BLaER1 (cell line): ENCODE measurements around the gene CCDC6.
"Not testable (repeated sequence)": the region's sequence is repeated elsewhere in the genome, so short reads cannot be mapped to it uniquely, and the experiment has no call there.

Experiments
- H3K27ac ChIP-seq: shearing (Covaris generic); formaldehyde crosslinking; 2 replicates; pipeline ENCODE4 v1.8.1; 2022
- H3K27me3 ChIP-seq: shearing (Covaris generic); formaldehyde crosslinking; 2 replicates; pipeline ENCODE4 v1.8.1; 2022
- H3K36me3 ChIP-seq: shearing (Covaris generic); formaldehyde crosslinking; 2 replicates; pipeline ENCODE4 v1.8.1; 2022
- H3K4me1 ChIP-seq: shearing (Covaris generic); formaldehyde crosslinking; 2 replicates; pipeline ENCODE4 v1.8.1; 2022
- H3K4me2 ChIP-seq: shearing (Covaris generic); formaldehyde crosslinking; 2 replicates; pipeline ENCODE4 v1.8.1; 2022
- H3K4me3 ChIP-seq: shearing (Covaris generic); formaldehyde crosslinking; 2 replicates; pipeline ENCODE4 v1.8.1; 2022
- H3K9ac ChIP-seq: shearing (Covaris generic); formaldehyde crosslinking; 2 replicates; pipeline ENCODE4 v1.8.1; 2022
- H3K9me3 ChIP-seq: shearing (Covaris generic); formaldehyde crosslinking; 2 replicates; pipeline ENCODE4 v1.8.1; 2022
- H4K20me1 ChIP-seq: shearing (Covaris generic); formaldehyde crosslinking; 2 replicates; pipeline ENCODE4 v1.8.1; 2022
- Cebpa-rat ChIP-seq: shearing (Covaris generic); IDR thresholded peaks from 2 replicates; pipeline ENCODE4 v1.8.1; 2022

CCDC6 gene

DNA sequence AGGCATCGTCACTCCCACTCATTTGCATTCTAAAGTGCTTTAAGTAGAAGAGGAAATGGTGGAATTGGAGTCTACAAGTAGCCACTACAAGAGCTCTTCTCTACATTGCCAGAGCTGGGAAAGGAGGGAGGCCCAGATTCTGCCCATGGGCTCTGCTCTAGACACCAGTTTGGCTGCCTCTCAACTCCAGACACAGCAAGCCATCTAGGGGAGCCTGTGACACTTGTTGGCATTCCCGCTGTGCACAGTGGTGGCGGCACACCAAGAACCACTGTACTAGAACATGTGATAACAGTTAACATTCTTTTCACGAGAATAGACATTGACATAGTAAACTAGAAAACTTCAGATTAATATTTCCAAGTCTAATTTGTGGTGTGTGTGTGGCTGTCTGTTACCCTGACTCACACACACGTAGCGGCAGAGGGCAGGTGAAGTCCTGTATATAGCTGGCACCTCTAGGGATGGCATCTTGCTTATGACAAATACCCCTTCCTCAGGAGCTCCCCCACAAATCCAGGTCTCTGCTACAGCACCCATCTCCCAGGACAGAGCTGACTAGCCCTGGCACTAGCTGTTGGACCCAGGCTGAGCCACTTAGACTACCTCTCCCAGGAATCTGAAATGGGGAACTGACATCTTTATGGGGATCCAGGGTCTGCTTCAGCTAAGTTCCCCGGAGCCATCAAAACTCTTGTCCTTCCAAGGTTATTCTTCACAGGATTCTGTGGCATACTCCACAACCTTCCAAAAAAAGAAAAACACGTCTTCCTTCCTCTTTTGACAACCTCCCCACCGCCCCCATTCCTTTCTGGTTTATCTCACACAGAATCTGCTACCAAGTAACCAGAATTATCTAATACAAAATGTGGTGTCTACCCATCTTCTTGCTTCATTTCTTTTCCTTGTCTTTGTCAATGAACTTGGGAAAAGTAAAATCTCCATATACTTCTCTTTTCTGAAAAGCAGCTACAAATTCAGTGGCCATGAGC, 98.4 kb downstream of the CCDC6 start:
- Histone ChIP-seq H3K4me1 (peaks cover 11% of the 10 kb centered on the region), H3K9ac (no peak overlapping the region), H3K9me3 (no peaks in the 10 kb centered on the region), H4K20me1 (0 out of 2 replicates have a peak, but pooled peaks cover 4% of the 10 kb centered on the region), H3K27me3 (no peaks in the 10 kb centered on the region), H3K36me3 (peaks cover 100% of the 10 kb centered on the region), H3K27ac (no peak overlapping the region), H3K4me2 (peak overlapping the region; percentile 9; the same call in 1 of the 2 replicates), H3K4me3 (no peak overlapping the region)
- TF ChIP-seq Cebpa-rat, result no peak

DNA sequence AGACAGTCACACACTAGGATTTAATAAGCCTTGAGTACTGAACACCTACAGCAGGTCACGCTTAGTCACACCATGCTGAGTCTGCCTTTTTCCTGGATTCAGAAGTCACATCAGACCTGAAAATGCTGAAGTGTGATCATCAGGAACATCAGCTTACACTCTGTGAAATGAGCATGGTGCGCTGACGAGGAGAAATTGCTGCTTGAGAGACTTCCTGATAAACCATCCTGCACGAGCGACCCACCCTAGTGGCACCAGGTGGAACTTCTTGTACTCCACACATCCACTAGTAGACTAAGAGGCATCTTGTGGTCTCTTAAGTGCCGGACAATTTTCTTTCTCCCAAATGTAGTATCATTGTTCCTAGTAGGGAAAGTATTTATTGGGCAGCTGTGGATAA, 101.3 kb downstream of the CCDC6 start:
- H3K9me3 ChIP-seq, result no peaks in the 10 kb centered on the region
- H3K4me3 ChIP-seq, result no peak overlapping the region
- peaks cover 19% of the 10 kb centered on the region for H3K4me1 ChIP-seq
- H3K27me3 ChIP-seq, result no peaks in the 10 kb centered on the region
- H4K20me1 ChIP-seq, result 0 out of 2 replicates have a peak, but pooled peaks cover 1% of the 10 kb centered on the region
- no peak overlapping the region for H3K9ac ChIP-seq
- no peak for TF ChIP-seq Cebpa-rat
- H3K27ac ChIP-seq, result no peak overlapping the region
- H3K36me3 ChIP-seq, result peaks cover 88% of the 10 kb centered on the region
- no peak overlapping the region for H3K4me2 ChIP-seq

DNA sequence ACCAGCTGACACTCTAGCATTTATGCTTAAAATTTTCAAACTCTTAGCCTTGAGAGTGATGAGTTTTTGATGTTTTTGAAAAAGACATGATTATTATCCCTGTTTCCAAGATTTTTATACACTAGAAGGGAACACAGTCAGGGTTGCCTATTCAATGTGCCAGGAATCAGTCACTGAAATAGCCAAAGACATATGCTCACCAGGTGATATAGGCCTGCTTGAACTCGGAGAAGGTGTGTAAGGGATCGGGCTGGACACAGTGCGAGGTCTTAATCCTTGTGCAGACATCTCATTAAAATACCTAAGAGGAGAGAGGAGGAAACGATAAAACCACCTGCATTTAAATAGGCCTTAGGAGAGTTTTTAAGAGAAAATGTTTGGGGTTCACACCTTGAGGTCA, 102.1 kb downstream of the CCDC6 start:
- H3K36me3 ChIP-seq, result peaks cover 88% of the 10 kb centered on the region

DNA sequence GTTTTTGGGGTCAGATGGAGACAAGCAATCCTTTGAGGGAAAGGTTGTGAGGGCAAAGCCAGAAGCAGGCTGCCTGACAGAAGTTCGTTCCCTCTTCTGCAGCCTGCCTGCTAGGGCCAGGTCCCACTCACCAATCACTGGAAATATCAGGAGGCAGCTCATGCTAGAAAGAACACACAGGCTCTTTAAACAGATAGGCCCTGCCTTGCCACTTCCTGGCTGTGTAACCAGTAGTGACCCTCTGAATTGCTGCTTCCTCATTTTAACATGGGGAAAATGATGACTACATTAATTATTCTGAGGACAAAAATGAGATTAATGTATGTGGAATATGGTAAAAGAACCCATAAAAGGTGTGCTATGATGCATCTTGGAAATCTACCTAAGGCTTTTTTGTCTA, 102.6 kb downstream of the CCDC6 start:
- peaks cover 88% of the 10 kb centered on the region for H3K36me3 ChIP-seq
- no peak for TF ChIP-seq Cebpa-rat
- no peaks in the 10 kb centered on the region for H3K9me3 ChIP-seq
- H3K4me2 ChIP-seq, result no peak overlapping the region
- H3K9ac ChIP-seq, result no peak overlapping the region
- H3K4me3 ChIP-seq, result no peak overlapping the region
- H4K20me1 ChIP-seq, result peaks cover 6% of the 10 kb centered on the region; the same call in 1 of the 2 replicates
- H3K27ac ChIP-seq, result 0 out of 2 replicates have a peak overlapping the region, but pooled peaks have one; percentile 4
- H3K27me3 ChIP-seq, result no peaks in the 10 kb centered on the region
- peaks cover 15% of the 10 kb centered on the region for H3K4me1 ChIP-seq

More for the DNA sequence above, 102.1 kb downstream of the CCDC6 start:
- Histone ChIP-seq H3K27me3 (no peaks in the 10 kb centered on the region), H3K4me1 (peaks cover 19% of the 10 kb centered on the region), H3K27ac (no peak overlapping the region), H3K4me3 (no peak overlapping the region), H3K9me3 (no peaks in the 10 kb centered on the region), H4K20me1 (peaks cover 6% of the 10 kb centered on the region; the same call in 1 of the 2 replicates), H3K9ac (no peak overlapping the region), H3K4me2 (no peak overlapping the region)
- TF ChIP-seq Cebpa-rat, result no peak

DNA sequence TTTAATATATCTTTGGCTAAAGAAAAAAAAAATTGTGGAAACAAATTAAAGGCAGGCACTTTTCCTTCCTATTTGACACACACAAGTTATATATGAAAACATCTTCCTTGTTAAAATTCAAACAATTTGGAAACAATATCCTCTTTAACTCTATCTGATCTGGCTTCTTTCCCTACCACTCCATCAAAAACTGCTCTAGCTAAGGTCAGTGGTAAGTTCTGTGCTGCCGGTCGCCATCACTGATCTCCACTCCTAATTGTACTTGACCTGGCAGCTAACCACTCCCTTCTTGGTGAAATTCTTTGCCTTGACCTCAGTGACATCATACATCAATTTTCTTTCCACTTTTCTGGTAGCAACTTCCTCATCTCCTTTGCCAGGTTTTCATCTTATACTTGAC, 105.2 kb downstream of the CCDC6 start:
- Histone ChIP-seq H3K4me1 (peaks cover 8% of the 10 kb centered on the region; the same call in 1 of the 2 replicates), H3K4me3 (no peak overlapping the region), H4K20me1 (peaks cover 6% of the 10 kb centered on the region; the same call in 1 of the 2 replicates), H3K27me3 (no peaks in the 10 kb centered on the region), H3K27ac (no peak overlapping the region), H3K9me3 (peaks cover 10% of the 10 kb centered on the region), H3K36me3 (peaks cover 88% of the 10 kb centered on the region), H3K4me2 (no peak overlapping the region), H3K9ac (no peak overlapping the region)
- no peak for TF ChIP-seq Cebpa-rat

DNA sequence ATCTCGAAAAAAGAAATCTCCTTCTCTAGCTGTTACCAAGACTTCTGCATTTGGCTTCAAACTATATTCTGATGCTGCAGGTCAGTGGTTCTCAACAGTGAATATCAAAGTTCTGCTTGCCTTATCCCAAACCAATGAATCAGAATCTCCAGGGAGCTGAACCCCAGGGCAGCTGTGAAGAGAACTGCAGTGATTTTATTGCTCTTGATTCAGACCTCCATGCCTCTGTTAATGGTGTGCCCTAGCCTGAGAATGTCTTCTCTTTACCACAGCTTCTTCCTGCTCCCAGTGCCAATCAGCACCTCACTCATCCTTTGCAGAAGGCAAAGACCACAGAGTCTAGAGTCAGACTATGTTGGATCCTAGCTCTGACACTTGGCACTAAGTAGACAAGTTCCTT, 106.9 kb downstream of the CCDC6 start:
- Histone ChIP-seq H3K27ac (no peak overlapping the region), H3K4me3 (no peak overlapping the region), H3K9me3 (peaks cover 10% of the 10 kb centered on the region), H3K9ac (no peak overlapping the region), H3K27me3 (no peaks in the 10 kb centered on the region), H4K20me1 (peaks cover 6% of the 10 kb centered on the region; the same call in 1 of the 2 replicates), H3K36me3 (peaks cover 85% of the 10 kb centered on the region), H3K4me1 (peaks cover 8% of the 10 kb centered on the region; the same call in 1 of the 2 replicates), H3K4me2 (no peak overlapping the region)
- TF ChIP-seq Cebpa-rat, result no peak

DNA sequence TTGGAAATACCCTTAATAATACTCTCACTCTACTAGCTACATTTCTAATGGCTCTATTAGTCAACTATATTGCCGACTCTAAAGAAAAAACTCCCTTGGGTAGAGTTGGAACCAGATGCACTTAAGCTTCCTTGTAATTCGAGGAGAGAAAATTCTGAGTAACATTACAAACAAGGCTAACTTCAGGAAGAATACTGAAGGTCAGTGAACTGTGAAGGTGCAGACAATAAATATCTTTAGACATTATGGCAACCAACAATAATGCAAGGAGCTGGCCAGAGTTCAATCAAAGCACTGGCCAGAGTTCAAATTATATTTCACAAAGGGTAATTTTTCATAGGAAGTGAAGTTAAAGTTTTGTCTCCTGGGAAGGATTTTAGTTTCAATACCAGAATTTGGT, 112.4 kb downstream of the CCDC6 start:
- peaks cover 10% of the 10 kb centered on the region for H3K9me3 ChIP-seq
- H3K4me2 ChIP-seq, result no peak overlapping the region
- H3K27me3 ChIP-seq, result no peaks in the 10 kb centered on the region
- H3K27ac ChIP-seq, result no peak overlapping the region
- peaks cover 88% of the 10 kb centered on the region for H3K36me3 ChIP-seq
- H3K4me3 ChIP-seq, result no peak overlapping the region
- no peak overlapping the region for H3K9ac ChIP-seq
- no peak for TF ChIP-seq Cebpa-rat
- H4K20me1 ChIP-seq, result no peaks in the 10 kb centered on the region
- H3K4me1 ChIP-seq, result no peaks in the 10 kb centered on the region

DNA sequence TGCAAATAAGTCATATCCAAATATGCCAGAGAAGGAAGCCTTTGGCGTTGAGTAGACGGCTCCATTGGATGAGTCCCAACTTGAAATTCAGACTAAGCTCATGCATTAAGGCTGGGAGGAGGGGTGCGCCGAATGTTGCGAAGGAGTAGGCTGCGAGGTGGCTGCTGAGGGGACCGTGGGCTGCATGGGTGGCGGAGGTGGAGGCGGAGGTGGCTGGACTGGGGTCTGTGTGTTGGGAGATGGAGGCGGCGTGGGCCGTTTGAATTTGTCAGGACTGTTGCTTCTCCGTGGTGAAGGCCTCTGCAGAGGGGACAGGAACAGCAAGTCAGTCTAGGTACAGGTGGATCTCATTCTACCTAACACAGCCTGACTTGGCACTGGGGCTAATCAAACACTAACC, 113.5 kb downstream of the CCDC6 start:
- Histone ChIP-seq H3K9ac (no peak overlapping the region), H3K4me2 (no peak overlapping the region), H3K9me3 (peaks cover 10% of the 10 kb centered on the region), H3K4me1 (no peaks in the 10 kb centered on the region), H4K20me1 (no peaks in the 10 kb centered on the region), H3K27ac (no peak overlapping the region), H3K36me3 (peaks cover 84% of the 10 kb centered on the region), H3K27me3 (no peaks in the 10 kb centered on the region), H3K4me3 (no peak overlapping the region)
- no peak for TF ChIP-seq Cebpa-rat

DNA sequence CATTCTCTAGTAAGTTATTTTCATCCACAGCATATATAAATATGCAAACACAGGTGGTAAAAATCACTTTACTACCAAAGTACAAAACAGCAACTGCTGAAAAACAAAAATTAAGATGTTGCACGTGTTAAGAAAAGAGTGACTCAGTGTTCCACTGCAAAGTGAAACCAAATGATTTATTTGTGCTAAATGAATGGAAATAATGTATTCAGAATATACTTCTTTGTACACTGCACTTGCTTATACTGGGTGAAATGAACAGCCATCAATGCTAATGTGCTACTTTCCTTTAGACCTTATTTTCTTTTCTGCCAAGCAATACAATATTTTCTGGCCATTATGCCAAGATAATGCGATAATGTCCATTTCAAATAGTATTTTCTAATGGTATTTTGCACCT, 114.8 kb downstream of the CCDC6 start:
- Histone ChIP-seq H3K4me2 (no peak overlapping the region), H3K36me3 (peaks cover 73% of the 10 kb centered on the region), H3K27ac (no peak overlapping the region), H3K4me3 (no peak overlapping the region), H3K9ac (no peak overlapping the region), H3K27me3 (no peaks in the 10 kb centered on the region), H4K20me1 (no peaks in the 10 kb centered on the region), H3K4me1 (no peaks in the 10 kb centered on the region), H3K9me3 (peaks cover 4% of the 10 kb centered on the region)
- TF ChIP-seq Cebpa-rat, result no peak

DNA sequence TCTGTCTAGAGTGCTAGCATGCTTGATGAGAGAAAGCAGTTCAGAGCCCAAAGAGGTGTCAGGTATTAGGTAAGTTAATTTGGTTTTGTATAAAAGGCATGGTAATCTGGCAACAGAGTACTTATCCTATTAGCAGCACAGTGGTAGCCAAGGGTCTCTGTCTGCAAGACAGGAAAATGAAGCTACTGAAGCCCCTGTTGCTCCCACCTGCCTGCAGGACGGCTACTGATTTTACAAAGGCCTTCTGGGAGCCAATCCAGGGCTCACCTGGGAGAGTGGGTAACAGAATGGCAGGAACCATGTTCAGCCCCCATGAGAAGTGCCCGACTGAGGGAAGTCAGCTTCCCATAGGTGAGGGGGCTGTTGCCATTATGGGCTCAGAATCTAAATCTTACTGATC, 116.3 kb downstream of the CCDC6 start:
- not testable (repeated sequence) for H3K4me3 ChIP-seq

DNA sequence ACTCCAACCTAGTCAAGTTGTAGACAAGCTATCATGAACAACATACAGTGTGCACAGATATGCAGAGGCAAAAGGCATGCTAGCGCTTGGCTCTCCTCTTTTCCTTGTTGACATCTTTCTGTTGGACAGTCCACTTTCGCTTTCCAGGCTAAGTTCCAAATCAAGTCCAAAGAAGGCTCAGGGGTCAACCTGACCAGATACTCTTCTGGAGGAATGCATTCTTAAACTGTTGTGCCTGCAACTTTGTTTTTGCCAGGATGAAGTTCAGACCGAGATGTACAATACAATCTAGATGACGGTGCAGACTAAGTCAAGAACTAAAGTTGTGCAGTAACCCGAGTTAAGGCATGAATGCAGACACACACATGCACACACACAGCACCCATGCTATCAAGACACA, 117.4 kb downstream of the CCDC6 start:
- not testable (repeated sequence) for H3K9ac ChIP-seq, H3K4me2 ChIP-seq, H3K27ac ChIP-seq, H3K4me1 ChIP-seq, H3K27me3 ChIP-seq, H4K20me1 ChIP-seq, H3K9me3 ChIP-seq, H3K4me3 ChIP-seq
- peaks cover 52% of the 10 kb centered on the region for H3K36me3 ChIP-seq

More for the DNA sequence above, 116.3 kb downstream of the CCDC6 start:
- not testable (repeated sequence) for H3K9ac ChIP-seq, H4K20me1 ChIP-seq, H3K27ac ChIP-seq, H3K27me3 ChIP-seq, H3K9me3 ChIP-seq, H3K4me1 ChIP-seq, H3K4me2 ChIP-seq
- peaks cover 64% of the 10 kb centered on the region for H3K36me3 ChIP-seq

DNA sequence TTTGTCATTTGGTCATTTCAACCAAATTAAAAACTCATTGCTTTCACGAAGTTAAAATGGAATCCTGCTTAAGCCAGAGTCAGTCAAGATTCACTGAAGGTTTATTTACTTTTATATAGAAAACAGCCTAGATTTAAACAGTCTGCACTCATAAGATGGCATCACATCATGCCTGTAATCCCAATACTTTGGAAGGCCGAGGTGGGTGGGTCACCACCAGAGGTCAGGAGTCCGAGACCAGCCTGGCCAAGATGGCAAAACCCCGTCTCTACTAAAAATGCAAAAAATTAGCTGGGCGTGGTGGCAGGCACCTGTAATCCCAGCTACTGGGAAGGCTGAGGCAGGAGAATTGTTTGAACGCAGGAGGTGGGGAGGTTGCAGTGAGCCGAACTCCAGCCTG, 119.3 kb downstream of the CCDC6 start:
- not testable (repeated sequence) for H3K9ac ChIP-seq, H3K4me3 ChIP-seq, H3K27ac ChIP-seq, H3K4me1 ChIP-seq, H3K27me3 ChIP-seq, H4K20me1 ChIP-seq, H3K9me3 ChIP-seq, H3K4me2 ChIP-seq
- H3K36me3 ChIP-seq, result peaks cover 33% of the 10 kb centered on the region

DNA sequence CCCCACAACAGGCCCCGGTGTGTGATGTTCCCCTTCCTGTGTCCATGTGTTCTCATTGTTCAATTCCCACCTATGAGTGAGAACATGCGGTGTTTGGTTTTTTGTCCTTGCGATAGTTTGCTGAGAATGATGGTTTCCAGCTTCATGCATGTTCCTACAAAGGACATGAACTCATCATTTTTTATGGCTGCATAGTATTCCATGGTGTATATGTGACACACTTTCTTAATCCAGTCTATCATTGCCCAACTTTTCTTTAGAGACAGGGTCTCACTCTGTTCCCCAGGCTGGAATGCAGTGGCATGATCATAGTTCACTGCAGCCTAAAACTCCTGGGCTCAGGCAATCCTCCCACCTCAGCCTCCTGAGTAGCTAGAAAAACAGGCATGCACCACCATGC, 120.9 kb downstream of the CCDC6 start:
- H3K27me3 ChIP-seq, result not testable (repeated sequence)
- peaks cover 20% of the 10 kb centered on the region for H3K36me3 ChIP-seq

More for the DNA sequence above, 120.9 kb downstream of the CCDC6 start:
- H3K27ac ChIP-seq, H3K4me1 ChIP-seq, H3K4me3 ChIP-seq, H3K4me2 ChIP-seq, H4K20me1 ChIP-seq, H3K9ac ChIP-seq, H3K9me3 ChIP-seq: not testable (repeated sequence)
